LNCAP (cell line): ENCODE results near the gene PRR18.

Source experiments
- TF ChIP-seq, protein P1 (sequence below): fragments of 450-650 bp; IDR thresholded peaks from 2 replicates; pipeline ENCODE4 v1.5.1; 2017; ENCODE audit warnings: mild to moderate bottlenecking

Gene PRR18

DNA sequence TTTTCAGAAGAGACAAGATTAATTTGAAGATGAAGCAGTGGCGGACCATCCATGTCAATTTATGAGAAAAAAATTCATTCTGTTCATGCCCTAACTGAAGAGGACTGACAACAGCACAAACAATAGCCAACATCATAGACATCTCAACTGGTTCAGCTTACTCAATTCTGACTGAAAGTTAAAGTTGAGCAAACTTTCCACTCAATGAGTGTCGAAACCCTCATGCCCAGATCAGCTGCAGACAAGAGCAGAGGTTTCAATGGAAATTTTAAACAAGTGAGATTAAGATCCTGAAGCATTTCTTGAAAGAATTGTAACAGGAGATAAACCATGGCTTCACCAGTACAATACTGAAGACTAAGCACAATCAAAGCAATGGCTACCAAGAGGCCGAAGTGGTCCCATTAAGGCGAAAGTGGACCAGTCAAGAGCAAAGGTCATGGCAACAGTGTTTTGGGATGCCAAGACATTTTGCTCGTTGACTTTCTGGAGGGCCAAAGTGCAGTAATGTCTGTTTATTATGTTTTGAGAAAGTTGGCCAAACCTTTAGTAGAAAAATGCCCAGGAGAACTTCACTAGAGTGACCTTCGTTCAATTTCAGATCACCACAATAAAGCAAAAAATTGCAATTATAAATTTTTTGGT is 40.2 kb upstream of the PRR18 start:
- TF ChIP-seq, protein P1, sequence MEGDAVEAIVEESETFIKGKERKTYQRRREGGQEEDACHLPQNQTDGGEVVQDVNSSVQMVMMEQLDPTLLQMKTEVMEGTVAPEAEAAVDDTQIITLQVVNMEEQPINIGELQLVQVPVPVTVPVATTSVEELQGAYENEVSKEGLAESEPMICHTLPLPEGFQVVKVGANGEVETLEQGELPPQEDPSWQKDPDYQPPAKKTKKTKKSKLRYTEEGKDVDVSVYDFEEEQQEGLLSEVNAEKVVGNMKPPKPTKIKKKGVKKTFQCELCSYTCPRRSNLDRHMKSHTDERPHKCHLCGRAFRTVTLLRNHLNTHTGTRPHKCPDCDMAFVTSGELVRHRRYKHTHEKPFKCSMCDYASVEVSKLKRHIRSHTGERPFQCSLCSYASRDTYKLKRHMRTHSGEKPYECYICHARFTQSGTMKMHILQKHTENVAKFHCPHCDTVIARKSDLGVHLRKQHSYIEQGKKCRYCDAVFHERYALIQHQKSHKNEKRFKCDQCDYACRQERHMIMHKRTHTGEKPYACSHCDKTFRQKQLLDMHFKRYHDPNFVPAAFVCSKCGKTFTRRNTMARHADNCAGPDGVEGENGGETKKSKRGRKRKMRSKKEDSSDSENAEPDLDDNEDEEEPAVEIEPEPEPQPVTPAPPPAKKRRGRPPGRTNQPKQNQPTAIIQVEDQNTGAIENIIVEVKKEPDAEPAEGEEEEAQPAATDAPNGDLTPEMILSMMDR, result no peak

DNA sequence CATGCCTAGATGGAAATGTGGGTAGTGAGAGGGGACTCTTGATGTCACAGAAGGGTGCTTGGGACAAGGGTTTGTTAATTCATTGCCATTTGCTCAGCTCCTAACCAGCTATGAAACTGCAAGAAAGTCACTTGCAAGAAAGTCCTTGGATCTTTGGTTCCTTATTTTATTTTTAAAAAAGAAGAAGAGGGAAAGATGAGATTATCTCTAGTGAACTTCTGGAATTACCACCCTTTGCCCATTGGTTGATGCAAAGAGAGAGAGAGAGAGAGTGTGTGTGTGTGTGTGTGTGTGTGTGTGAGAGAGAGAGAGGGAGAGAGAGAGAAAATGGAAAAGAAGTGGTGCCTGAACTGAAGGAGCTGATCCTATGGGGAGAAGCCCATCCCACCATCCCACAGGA is 38.8 kb upstream of the PRR18 start:
- TF ChIP-seq, protein P1, result no peak

DNA sequence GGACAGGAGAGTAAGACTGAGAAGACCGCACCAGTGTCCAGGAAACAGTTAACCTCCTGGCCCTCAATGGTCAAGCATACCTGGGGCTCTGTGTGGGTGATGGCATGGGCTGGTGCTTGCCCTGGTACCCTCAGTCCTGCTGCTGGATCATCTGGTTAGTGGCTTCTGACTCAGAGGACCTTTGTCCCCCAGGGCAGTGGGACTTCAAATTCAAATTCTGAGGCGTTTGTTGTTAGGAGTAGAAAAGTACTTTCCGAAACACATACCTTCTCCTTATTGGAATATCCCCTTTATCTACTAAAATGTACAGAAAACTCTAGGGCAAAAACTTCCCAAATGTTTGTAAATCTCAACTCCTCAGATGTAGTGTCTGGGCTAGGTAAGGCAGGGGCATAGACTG is 38.3 kb upstream of the PRR18 start:
- TF ChIP-seq, protein P1, result no peak

DNA sequence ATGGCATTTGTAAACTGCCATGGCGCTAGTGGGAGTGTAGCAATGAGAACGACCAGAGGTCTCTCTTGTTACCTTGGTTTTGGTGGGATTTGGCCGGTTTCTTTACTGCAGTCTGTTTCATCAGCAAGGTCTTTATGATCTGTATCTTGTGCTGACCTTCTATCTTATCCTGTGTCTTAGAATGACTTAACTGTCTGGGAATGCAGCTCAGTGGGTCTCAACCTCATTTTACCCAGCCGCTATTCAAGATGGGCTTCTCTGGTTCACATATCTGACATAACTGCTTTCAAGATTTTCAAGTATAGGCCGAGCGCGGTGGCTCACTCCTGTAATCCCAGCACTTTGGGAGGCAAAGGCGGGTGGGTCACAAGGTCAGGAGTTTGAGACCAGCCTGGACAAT is 36.0 kb upstream of the PRR18 start:
- TF ChIP-seq, protein P1, result no peak

DNA sequence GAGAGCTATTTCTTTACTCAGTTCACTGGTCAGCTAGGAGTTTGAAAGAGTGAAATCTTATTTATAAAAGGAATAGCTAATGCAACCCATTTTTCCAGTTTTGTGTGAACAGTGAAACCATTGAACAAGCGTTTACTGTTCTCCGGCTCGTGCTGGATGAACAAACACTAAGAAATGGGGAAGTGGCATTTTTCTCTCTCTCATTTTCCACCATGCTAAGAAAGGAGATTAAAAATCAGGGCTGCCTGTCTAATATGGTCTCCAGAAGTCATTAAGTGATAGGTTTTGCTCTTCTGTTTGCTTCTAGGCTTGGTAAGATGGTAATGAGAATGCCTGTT is 34.9 kb upstream of the PRR18 start:
- TF ChIP-seq, protein P1, result no peak

DNA sequence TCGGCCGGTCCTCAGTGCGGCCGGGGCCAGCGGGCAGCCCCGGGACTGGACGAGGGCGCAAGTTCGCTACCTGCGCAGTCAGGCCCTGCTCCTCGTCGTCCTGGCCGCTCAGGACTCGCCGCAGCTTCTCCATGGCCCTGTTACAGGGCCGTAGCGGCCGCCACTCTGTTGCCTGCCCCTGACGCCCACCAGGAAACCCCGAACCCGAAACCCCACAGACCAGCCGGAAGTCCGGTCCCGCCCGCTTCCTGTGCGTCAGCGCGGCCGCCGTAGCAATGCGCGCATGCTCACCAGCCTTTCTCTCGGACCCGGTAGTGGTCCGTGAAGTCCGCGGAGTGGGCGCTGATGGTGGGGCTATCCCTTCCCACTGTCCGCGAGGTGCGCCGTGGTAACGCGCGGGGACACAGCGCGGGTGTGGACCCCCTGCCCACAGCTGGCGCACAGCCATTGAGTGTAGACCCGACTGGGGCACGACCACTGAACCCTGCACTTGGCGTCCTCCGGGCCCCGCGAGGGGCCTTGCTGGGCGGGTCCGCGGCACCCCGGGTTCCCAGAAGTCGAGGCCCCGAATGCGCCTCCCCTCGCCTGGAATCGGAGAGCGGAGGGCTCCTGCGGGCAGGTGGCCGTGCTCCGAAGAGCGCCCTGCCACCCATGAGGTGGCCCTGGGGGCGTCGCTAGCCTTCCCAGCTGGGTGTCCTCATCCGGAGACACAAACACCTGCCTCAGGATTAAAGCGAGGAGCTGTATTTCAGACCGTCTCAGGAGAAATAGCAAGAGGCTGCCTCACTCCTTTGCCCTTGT is 34.4 kb upstream of the PRR18 start, which contains the start of gene SFT2D1:
SFT2D1 (minus strand) TSS at position 197 of the 801 bp plus-strand sequence; CDS start at position 133, 64 bp downstream.
- TF ChIP-seq, protein P1, result no peak

DNA sequence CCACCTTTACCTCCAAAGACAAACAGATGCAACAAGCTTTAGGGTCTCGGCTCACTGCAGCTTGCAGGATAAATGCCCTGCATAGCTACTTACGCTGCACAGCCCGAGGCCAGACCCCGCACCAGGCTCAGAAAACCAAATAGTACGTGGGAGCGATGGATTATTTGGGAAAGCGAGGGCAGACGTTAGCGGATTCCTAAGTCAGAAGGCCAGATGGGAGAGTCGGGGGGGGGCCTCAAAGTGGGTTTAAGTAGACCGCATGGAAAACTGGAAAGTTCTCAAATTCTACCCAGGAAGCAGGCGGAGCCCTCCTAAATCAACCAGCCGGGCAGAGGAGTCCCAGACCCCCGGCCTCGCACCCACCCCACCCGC is 33.8 kb upstream of the PRR18 start:
- TF ChIP-seq, protein P1, result no peak
